Nephron progenitor cell (in vitro differentiated cells): ENCODE measurements around the gene SEC24D.

Experiments
- DNase-seq: peaks from one replicate; pipeline ENCODE4 v3.0.0; 2021
- H3K27ac Mint-ChIP-seq: 2 replicates; pipeline ENCODE4 v1.8.0; 2021; ENCODE audit warnings: mild to moderate bottlenecking, moderate library complexity, mixed read lengths
- H3K27me3 Mint-ChIP-seq: 2 replicates; pipeline ENCODE4 v1.8.0; 2021; ENCODE audit warnings: mild to moderate bottlenecking, low read depth, mixed read lengths; ENCODE audit not compliant: poor library complexity
- H3K36me3 Mint-ChIP-seq: 2 replicates; pipeline ENCODE4 v1.8.0; 2021; ENCODE audit warnings: low read depth, mixed read lengths
- H3K4me1 Mint-ChIP-seq: 2 replicates; pipeline ENCODE4 v1.8.0; 2021; ENCODE audit warnings: mixed read lengths
- H3K4me3 Mint-ChIP-seq: 2 replicates; pipeline ENCODE4 v1.8.0; 2021; ENCODE audit warnings: mild to moderate bottlenecking, moderate library complexity, mixed read lengths
- H3K9me3 Mint-ChIP-seq: 2 replicates; pipeline ENCODE4 v1.8.0; 2021; ENCODE audit warnings: mild to moderate bottlenecking, moderate library complexity, mixed read lengths
- TF ChIP-seq, protein P1 (sequence below): fragments of 200-600 bp; sonication (generic); IDR thresholded peaks from 2 replicates; pipeline ENCODE4 v1.5.0; 2021; ENCODE audit warnings: antibody characterized with exemption

SEC24D gene

DNA sequence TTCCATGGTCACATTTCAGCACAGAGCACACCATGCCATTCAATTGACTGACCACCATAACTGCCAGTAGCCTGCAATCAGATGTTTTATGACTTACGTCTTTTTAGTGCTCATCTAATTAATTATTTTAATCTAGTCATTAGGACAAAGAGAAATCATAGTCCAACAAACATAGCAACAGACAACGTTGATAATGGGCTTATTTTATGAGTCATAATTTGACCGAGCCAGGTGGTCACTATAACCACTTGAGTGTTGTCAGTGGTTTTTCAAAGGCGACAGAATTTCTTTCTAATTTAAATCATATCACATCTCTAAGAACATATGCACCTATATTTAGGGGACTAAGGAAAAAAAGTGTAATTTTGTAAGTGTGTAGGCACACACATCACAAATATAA, 1.9 kb downstream of the SEC24D start:
- H3K36me3 Mint-ChIP-seq, result peaks cover 23% of the 10 kb centered on the region
- TF ChIP-seq, protein P1, sequence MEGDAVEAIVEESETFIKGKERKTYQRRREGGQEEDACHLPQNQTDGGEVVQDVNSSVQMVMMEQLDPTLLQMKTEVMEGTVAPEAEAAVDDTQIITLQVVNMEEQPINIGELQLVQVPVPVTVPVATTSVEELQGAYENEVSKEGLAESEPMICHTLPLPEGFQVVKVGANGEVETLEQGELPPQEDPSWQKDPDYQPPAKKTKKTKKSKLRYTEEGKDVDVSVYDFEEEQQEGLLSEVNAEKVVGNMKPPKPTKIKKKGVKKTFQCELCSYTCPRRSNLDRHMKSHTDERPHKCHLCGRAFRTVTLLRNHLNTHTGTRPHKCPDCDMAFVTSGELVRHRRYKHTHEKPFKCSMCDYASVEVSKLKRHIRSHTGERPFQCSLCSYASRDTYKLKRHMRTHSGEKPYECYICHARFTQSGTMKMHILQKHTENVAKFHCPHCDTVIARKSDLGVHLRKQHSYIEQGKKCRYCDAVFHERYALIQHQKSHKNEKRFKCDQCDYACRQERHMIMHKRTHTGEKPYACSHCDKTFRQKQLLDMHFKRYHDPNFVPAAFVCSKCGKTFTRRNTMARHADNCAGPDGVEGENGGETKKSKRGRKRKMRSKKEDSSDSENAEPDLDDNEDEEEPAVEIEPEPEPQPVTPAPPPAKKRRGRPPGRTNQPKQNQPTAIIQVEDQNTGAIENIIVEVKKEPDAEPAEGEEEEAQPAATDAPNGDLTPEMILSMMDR, result no peak
- no peak overlapping the region for H3K27ac Mint-ChIP-seq
- peak overlapping the region; percentile 55 for H3K4me3 Mint-ChIP-seq
- no peaks in the 10 kb centered on the region for H3K27me3 Mint-ChIP-seq
- DNase-seq, result no peak
- H3K9me3 Mint-ChIP-seq, result no peaks in the 10 kb centered on the region
- peaks cover 20% of the 10 kb centered on the region for H3K4me1 Mint-ChIP-seq

DNA sequence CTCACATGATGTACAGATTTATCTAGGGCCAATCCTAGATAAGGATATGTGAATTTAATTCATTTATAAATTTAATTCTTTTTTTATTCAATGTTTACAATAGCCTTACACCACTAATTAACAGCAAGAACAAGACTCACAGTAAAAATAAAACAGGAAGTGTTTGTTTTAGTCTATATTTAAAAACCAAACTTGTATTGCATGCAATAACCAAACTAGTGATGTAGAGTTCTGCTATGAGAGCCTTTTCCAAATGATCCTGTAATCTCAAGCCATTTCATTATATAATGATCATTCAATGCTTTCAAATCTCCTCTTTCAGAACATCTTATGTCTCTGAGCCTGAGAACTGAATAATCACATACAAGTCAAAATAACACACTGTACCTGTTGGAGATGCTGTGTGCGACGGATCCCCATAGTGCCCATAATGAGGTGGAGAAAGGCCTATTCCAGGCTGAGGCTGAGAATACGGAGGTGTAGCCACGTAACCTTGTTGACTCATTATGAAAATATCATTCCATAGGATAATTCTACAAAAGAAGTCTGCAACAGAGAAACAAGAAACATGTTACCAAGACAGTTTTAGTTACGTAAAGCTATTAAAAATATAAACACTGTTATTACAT, 2.6 kb downstream of the SEC24D start:
- no peaks in the 10 kb centered on the region for H3K9me3 Mint-ChIP-seq
- no peak overlapping the region for H3K27ac Mint-ChIP-seq
- peaks cover 20% of the 10 kb centered on the region for H3K4me1 Mint-ChIP-seq
- H3K4me3 Mint-ChIP-seq, result no peak overlapping the region
- TF ChIP-seq, protein P1, result no peak
- no peaks in the 10 kb centered on the region for H3K27me3 Mint-ChIP-seq
- no peak for DNase-seq
- peaks cover 29% of the 10 kb centered on the region for H3K36me3 Mint-ChIP-seq

DNA sequence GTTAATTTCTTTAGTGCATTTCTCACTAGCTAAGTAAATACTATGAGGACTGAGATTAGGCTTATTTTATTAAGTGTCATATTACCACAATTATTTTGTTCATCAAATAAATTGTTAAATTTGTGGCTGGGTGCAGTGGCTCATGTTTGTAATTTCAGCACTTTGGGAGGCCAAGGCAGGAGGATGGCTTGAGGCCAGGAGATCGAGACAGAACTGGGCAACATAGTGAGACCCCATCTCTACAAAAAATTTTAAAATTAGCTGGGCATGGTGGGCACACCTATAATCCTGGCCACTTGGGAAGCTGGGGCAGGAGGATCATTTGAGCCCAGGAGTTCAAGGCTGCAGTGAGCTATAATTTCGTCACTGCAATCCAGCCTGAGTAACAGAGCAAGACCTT, 6.8 kb downstream of the SEC24D start:
- no peak overlapping the region for H3K4me3 Mint-ChIP-seq
- peaks cover 34% of the 10 kb centered on the region for H3K36me3 Mint-ChIP-seq
- TF ChIP-seq, protein P1, result no peak
- peaks cover 10% of the 10 kb centered on the region for H3K4me1 Mint-ChIP-seq
- H3K27ac Mint-ChIP-seq, result peak overlapping the region; percentile 92
- no peaks in the 10 kb centered on the region for H3K27me3 Mint-ChIP-seq
- no peaks in the 10 kb centered on the region for H3K9me3 Mint-ChIP-seq
- no peak for DNase-seq

DNA sequence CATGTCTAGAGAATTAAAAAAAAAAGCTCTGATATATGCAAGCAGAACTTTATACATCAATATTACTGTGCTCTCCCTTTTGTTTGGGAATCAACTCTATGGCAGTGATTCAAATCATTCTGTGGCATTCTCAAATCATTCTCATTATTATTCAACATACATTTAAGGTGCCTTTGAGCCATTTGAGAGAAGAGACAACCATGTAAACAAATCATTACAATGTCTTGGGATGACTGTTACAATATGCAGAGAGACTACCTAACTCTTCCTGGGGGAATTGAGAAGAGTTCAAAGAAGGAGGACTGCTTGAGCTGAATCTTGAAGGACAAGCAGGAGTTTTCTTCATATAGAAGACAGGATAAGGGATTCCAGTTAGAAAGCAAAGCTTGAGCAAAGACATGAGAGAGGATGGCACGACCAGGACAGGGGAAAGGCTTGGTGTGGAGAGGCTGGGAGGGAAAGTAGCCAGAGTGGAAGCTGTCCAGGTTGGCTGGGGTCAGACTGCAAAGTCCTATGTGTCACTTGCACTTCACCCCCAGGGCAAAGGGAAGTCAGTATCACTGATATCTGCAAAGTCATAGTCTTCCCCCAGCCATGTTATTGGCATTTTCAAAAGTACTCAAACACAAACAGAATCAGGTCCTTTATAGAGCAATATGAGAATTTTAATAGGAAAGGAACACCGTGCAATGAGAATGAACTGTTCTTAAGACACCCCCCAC, 9.0 kb downstream of the SEC24D start:
- Mint-ChIP-seq H3K4me1 (peaks cover 5% of the 10 kb centered on the region), H3K9me3 (no peaks in the 10 kb centered on the region), H3K36me3 (peaks cover 36% of the 10 kb centered on the region), H3K27me3 (no peaks in the 10 kb centered on the region), H3K27ac (peak overlapping the region; percentile 65), H3K4me3 (no peak overlapping the region)
- TF ChIP-seq, protein P1, result no peak
- no peak for DNase-seq

DNA sequence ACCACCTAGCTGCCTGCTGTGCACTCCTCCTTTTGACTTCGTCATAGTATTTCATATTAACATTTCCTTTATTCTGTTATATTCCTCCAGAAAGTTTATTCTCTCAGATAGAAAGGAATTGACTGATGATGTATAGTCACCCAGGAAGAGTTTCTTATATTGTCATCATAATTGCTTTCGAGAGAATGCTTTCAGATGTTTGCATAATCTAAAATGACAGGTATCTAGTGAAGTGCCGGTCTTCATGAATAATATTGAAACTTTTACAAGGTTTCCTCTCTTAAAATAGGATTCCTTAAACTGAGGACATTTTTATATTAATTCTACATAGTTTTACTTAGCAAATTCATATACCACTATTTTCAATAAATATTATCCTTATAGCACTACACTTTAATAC, 10.1 kb downstream of the SEC24D start:
- DNase-seq, result no peak
- Mint-ChIP-seq H3K4me1 (peaks cover 5% of the 10 kb centered on the region), H3K27ac (no peak overlapping the region), H3K36me3 (peaks cover 29% of the 10 kb centered on the region), H3K27me3 (no peaks in the 10 kb centered on the region), H3K4me3 (no peak overlapping the region), H3K9me3 (no peaks in the 10 kb centered on the region)
- TF ChIP-seq, protein P1, result no peak

DNA sequence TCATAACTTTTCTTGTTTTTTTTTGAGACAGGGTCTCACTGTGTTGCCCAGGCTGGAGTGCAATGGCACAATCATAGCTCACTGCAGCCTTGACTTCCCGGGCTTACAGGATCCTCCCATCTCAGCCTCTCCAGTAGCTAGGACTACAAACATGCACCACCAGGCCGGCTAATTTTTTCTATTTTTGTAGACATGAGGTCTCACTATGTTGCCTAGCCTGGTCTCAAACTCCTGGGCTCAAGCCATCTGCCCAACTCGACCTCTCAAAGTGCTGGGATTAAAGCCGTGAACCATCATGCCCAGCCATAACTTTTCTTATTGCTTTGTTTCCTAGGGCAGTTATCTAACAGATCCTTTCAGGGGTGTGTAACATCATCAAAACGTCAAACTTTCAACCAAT, 11.8 kb downstream of the SEC24D start:
- Mint-ChIP-seq H3K4me1 (peaks cover 5% of the 10 kb centered on the region), H3K9me3 (no peaks in the 10 kb centered on the region), H3K4me3 (no peak overlapping the region), H3K36me3 (peaks cover 19% of the 10 kb centered on the region), H3K27me3 (no peaks in the 10 kb centered on the region), H3K27ac (no peak overlapping the region)
- no peak for DNase-seq
- TF ChIP-seq, protein P1, result no peak
